RWPE2 (cell line): ENCODE measurements around the gene ANKS3.

ENCODE experiments used
- ATAC-seq: fragments of 200-7000 bp; cut with Tn5 transposase; 3 replicates; pipeline ENCODE4 v1.9.1; 2021; ENCODE audit warnings: low read depth
- DNase-seq: peaks from one replicate; pipeline ENCODE4 v3.0.0-alpha.2; 2020; ENCODE audit warnings: low spot score
- H3K27ac ChIP-seq: fragments of 450-650 bp; 2 replicates; pipeline ENCODE4 v1.5.1; 2017; ENCODE audit warnings: mild to moderate bottlenecking; ENCODE audit not compliant: poor library complexity, severe bottlenecking
- H3K27me3 ChIP-seq: fragments of 250-450 bp; sonication (Bioruptor Pico); 2 replicates; pipeline ENCODE4 v1.5.1; 2021; ENCODE audit warnings: mild to moderate bottlenecking, moderate library complexity; ENCODE audit not compliant: insufficient read depth, poor library complexity, severe bottlenecking
- H3K36me3 ChIP-seq: fragments of 250-450 bp; sonication (Bioruptor Pico); 2 replicates; pipeline ENCODE4 v1.5.1; 2020; ENCODE audit warnings: low read depth, mild to moderate bottlenecking, moderate library complexity
- H3K4me1 ChIP-seq: fragments of 250-450 bp; sonication (Bioruptor Pico); 2 replicates; pipeline ENCODE4 v1.5.1; 2021; ENCODE audit warnings: mild to moderate bottlenecking, moderate library complexity; ENCODE audit not compliant: insufficient read depth, poor library complexity, severe bottlenecking
- H3K4me3 ChIP-seq: fragments of 250-450 bp; sonication (Bioruptor Pico); 2 replicates; pipeline ENCODE4 v1.5.1; 2021; ENCODE audit warnings: mild to moderate bottlenecking, moderate library complexity; ENCODE audit not compliant: severe bottlenecking
- H3K9me3 ChIP-seq: fragments of 250-450 bp; sonication (Bioruptor Pico); 2 replicates; pipeline ENCODE4 v1.5.1; 2021; ENCODE audit warnings: mild to moderate bottlenecking, moderate library complexity; ENCODE audit not compliant: severe bottlenecking
- TF ChIP-seq, protein P1 (sequence below): fragments of 450-650 bp; IDR thresholded peaks from one replicate; pipeline ENCODE4 v1.5.1; 2017; ENCODE audit warnings: mild to moderate bottlenecking, moderate library complexity; ENCODE audit not compliant: poor library complexity, severe bottlenecking

Gene ANKS3

DNA sequence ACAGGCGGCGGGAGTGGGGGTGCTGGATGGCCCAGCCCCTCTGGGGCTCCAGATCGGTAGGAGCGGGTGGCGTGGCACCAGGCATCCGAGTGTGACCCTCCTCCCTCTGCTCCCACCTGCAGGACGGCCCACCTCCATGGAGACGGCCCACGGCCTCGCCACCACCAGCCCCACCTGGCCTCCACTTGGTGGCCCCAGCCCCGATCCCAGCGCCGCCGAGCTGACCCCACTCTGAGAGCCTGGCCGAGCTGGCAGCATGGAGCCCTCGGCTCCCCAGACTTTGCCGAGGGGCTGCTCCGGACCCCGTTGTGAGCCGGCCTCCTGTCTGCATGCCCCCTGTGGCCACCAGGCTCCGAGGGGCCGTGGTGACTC lies 45.4 kb downstream of the ANKS3 start:
- Histone ChIP-seq H3K4me1 (peaks cover 10% of the 10 kb centered on the region), H3K27me3 (no peaks in the 10 kb centered on the region), H3K9me3 (no peaks in the 10 kb centered on the region), H3K27ac (no peak overlapping the region), H3K36me3 (peaks cover 25% of the 10 kb centered on the region), H3K4me3 (no peak overlapping the region)
- DNase-seq = peak; percentile 58
- ATAC-seq = no peak
- TF ChIP-seq, protein P1, sequence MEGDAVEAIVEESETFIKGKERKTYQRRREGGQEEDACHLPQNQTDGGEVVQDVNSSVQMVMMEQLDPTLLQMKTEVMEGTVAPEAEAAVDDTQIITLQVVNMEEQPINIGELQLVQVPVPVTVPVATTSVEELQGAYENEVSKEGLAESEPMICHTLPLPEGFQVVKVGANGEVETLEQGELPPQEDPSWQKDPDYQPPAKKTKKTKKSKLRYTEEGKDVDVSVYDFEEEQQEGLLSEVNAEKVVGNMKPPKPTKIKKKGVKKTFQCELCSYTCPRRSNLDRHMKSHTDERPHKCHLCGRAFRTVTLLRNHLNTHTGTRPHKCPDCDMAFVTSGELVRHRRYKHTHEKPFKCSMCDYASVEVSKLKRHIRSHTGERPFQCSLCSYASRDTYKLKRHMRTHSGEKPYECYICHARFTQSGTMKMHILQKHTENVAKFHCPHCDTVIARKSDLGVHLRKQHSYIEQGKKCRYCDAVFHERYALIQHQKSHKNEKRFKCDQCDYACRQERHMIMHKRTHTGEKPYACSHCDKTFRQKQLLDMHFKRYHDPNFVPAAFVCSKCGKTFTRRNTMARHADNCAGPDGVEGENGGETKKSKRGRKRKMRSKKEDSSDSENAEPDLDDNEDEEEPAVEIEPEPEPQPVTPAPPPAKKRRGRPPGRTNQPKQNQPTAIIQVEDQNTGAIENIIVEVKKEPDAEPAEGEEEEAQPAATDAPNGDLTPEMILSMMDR = no peak

DNA sequence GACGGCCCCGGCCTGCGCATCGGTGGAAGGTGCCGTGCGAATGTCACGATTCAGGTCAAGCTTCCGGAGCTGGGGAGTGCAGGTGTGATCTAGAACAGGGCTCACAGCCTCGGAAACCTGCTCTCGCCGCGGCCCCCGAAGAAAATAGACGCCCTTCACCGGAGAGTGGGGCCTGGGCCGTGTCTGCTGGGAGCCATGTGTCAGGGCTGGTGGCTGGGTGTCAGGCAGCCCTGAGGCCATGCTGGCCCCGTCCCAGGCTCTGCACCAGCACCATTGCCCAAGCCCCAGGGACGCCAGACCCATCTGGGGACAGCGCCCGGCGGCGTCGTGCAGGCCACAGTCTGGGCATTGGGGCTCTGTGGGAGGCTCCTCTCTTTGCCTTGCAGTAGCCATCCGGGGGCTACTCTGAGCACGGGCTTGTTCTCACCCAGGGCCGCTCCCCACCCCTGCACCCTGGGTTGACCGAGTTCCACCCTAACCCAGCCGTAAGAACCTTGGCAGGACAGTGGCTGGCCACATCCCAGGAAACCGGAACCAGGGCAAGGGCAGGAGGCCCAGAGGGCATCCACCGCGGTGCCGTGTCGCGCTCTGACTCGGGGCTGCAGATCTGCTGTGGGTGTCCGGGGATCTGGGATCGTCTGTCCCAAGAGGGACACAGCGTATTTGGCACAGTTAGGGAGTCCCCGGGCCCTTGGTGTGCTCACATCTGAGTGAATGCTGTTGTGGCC lies 46.0 kb downstream of the ANKS3 start:
- Histone ChIP-seq H3K36me3 (peaks cover 30% of the 10 kb centered on the region), H3K4me1 (peaks cover 10% of the 10 kb centered on the region), H3K27me3 (no peaks in the 10 kb centered on the region), H3K27ac (no peak overlapping the region), H3K4me3 (no peak overlapping the region), H3K9me3 (no peaks in the 10 kb centered on the region)
- TF ChIP-seq, protein P1 = no peak
- DNase-seq (peak; percentile 60), ATAC-seq (no peak)

DNA sequence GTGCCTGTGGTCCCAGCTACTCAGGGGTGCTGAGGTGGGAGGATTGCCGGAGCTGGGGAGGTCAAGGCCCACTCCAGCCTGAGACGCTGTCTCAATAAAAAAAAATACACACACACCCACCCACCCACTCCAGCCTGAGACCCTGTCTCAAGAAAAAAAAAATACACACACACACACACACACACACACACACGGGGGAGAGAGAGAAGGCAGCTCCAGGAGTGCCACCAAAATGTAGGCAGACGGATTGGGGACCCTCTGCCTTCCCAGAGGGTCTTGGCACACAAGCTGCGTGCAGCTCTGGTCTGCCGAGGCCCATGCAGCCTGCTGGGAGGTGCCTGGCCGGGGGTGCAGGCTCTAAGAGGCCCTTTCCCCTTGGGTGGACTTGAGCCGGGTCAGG lies 46.7 kb downstream of the ANKS3 start:
- DNase-seq (no peak), ATAC-seq (no peak)
- Histone ChIP-seq H3K36me3 (peaks cover 37% of the 10 kb centered on the region), H3K9me3 (no peaks in the 10 kb centered on the region), H3K4me1 (peaks cover 10% of the 10 kb centered on the region), H3K27ac (no peak overlapping the region), H3K27me3 (no peaks in the 10 kb centered on the region), H3K4me3 (no peak overlapping the region)
- TF ChIP-seq, protein P1 = no peak

DNA sequence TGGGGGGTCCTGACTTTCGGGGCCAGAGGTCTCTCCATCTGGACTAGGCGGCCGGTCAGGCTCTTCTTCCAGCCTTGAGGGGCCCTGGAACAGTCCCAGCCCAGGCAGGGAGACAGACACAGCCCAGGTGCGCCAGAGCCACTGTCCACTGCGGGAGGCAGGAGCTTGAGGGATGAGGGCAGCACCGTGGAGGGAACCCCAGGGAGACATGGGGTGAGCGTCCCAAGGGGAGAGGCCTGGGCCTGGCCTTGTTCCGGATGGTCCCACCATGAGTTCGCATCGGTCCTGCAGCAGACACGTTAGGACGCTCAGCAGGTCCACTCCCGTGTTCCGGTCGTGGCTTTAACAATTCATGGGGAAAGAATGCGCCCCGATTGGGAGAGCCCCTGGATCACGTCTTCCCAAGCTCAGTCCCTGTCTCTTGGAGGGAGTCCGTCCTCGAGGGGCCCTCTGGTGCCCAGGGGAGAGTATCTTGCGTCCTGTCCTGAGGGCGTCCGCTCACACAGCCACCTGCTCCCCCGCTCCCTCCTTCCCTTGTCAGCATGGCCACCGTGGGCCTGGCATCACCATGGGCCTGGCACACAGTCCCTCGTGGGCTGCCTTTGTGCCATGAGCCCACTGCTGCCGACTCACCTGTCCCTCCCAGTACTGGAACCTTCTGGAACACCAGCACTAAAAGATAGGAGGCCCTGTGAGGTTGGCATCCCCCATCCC lies 47.4 kb downstream of the ANKS3 start:
- H3K36me3 ChIP-seq = peaks cover 45% of the 10 kb centered on the region
- H3K9me3 ChIP-seq = no peaks in the 10 kb centered on the region
- TF ChIP-seq, protein P1 = no peak
- ATAC-seq = no peak
- H3K27me3 ChIP-seq = no peaks in the 10 kb centered on the region
- no peak overlapping the region for H3K27ac ChIP-seq
- H3K4me3 ChIP-seq = no peak overlapping the region
- DNase-seq = peak; percentile 61
- H3K4me1 ChIP-seq = peaks cover 10% of the 10 kb centered on the region
